Motor neuron (in vitro differentiated cells): ENCODE results near the gene CHRNA9. TPM values are rescaled to one million over a fixed set of nuclear protein-coding genes. Genes with fewer than 3 reads are reported as not detected.

ENCODE experiments used
- ATAC-seq, 8 experiments: fragments of 200-7000 bp; cut with Tn5 transposase; replicated peaks in 6 of 8; 2 replicates each; pipeline ENCODE4 v1.8.0; 2021; ENCODE audit warnings: mild to moderate bottlenecking in 8 of 8, moderate library complexity in 8 of 8
- H3K27ac ChIP-seq, 2 donors: fragments of 250-450 bp; sonication (Bioruptor Pico); 2 replicates each; pipeline ENCODE4 v1.9.0; 2021; ENCODE audit warnings: antibody characterized with exemption in 2 of 2, mild to moderate bottlenecking in 2 of 2, moderate library complexity in 1 of 2
- H3K4me1 ChIP-seq, 2 donors: fragments of 250-450 bp; sonication (Bioruptor Pico); replicated peaks in 1 of 2; 2 replicates each; pipeline ENCODE4 v1.6.1; 2021; ENCODE audit warnings: antibody characterized with exemption in 2 of 2, mild to moderate bottlenecking in 2 of 2, moderate library complexity in 1 of 2
- H3K4me3 ChIP-seq, 5 donors: fragments of 250-450 bp; sonication (Bioruptor Pico); 2 replicates each; pipeline ENCODE4 v1.9.0; 2021; ENCODE audit warnings: antibody characterized with exemption in 5 of 5, mild to moderate bottlenecking in 5 of 5, moderate library complexity in 4 of 5
- WGBS, 10 experiments: fragments of 450-650 bp; shearing (Covaris generic); methylation state at CpG; one replicate each; pipeline ENCODE4 v1.0.0; 2022; 5-methylcytosine and 5-hydroxymethylcytosine counted together
- in situ Hi-C, 9 experiments: fragments of 400-800 bp; cut with MboI; loops; one replicate each; pipeline ENCODE4 v1.15.0; 2021; ENCODE audit warnings: low sequenced_read_pairs in 9 of 9, low pct_unique_long_range_greater_than_20kb in 2 of 9; ENCODE audit not compliant: unreplicated experiment in 9 of 9
- total RNA-seq, 8 experiments: library from RNA; unstranded; fragments of 300-600 nt; gene quantifications; 2 replicates each; pipeline versions ENCODE4 v1.2.3 to v1.2.4, GENCODE V29; 2022

The CHRNA9 gene
- total RNA-seq, 8 experiments from 2014 or later = 0.08 to 3.5 (median 0.44) TPM

GRCh38 chr4:40355131-40355530, 20.0 kb downstream of the CHRNA9 start:
- WGBS, 10 experiments = 0 to 55% (median 31%) methylated on average over 1 to 5 of the region's 5 CpGs; no CpG with 5 or more reads in 1 of the 10 experiments
- in situ Hi-C loops = no loop called here
- Histone ChIP-seq H3K4me1 (no peaks in the 10 kb centered on the region), H3K4me3 (no peak overlapping the region), H3K27ac (no peak overlapping the region)
- ATAC-seq = peak in 4 of 8 experiments; percentile 25 to 54 (median 38)

- no peak overlapping the region for H3K27ac ChIP-seq
- WGBS, 10 experiments = 73 to 100% (median 95%) methylated on average over 1 to 5 of the region's 5 CpGs
- H3K4me1 ChIP-seq = no peaks in the 10 kb centered on the region
- no peak for ATAC-seq
- H3K4me3 ChIP-seq = no peak overlapping the region
- in situ Hi-C loops = no loop called here
These were observed 22.6 kb downstream of the CHRNA9 start for GRCh38 chr4:40357738-40358137.

GRCh38 chr4:40361338-40361737, 26.2 kb downstream of the CHRNA9 start:
- no peak for ATAC-seq
- Histone ChIP-seq H3K4me1 (no peaks in the 10 kb centered on the region), H3K27ac (no peak overlapping the region), H3K4me3 (no peak overlapping the region)
- 28 to 100% (median 91%) methylated on average over 2 to 3 of the region's 3 CpGs for WGBS, 10 experiments
- in situ Hi-C loops = no loop called here

GRCh38 chr4:40363382-40363920, 28.3 kb downstream of the CHRNA9 start:
- Histone ChIP-seq H3K4me1 (no peaks in the 10 kb centered on the region), H3K4me3 (no peak overlapping the region), H3K27ac (no peak overlapping the region)
- ATAC-seq = no peak
- in situ Hi-C loops = no loop called here
- 49 to 100% (median 87%) methylated on average over 1 to 8 of the region's 9 CpGs; no CpG with 5 or more reads in 1 of the 10 experiments for WGBS, 10 experiments

GRCh38 chr4:40363945-40364344, 28.8 kb downstream of the CHRNA9 start:
- H3K4me1 ChIP-seq = no peaks in the 10 kb centered on the region
- no peak overlapping the region for H3K4me3 ChIP-seq
- H3K27ac ChIP-seq = no peak overlapping the region
- in situ Hi-C loops = no loop called here
- no peak for ATAC-seq

GRCh38 chr4:40365766-40366165, 30.6 kb downstream of the CHRNA9 start:
- 20 to 100% (median 67%) methylated on average over 1 to 2 of the region's 2 CpGs; no CpG with 5 or more reads in 3 of the 10 experiments for WGBS, 10 experiments
- H3K4me1 ChIP-seq = no peaks in the 10 kb centered on the region
- in situ Hi-C loops = no loop called here
- no peak for ATAC-seq
- H3K27ac ChIP-seq = no peak overlapping the region
- no peak overlapping the region for H3K4me3 ChIP-seq

- Histone ChIP-seq H3K4me1 (no peaks in the 10 kb centered on the region), H3K27ac (peak overlapping the region in 1 of 2 donors; percentile 40), H3K4me3 (no peak overlapping the region)
- peak in 2 of 8 experiments; percentile 27 to 91 for ATAC-seq
- in situ Hi-C loops = no loop called here
- WGBS, 10 experiments = 23 to 100% (median 88%) methylated on average over 2 to 4 of the region's 4 CpGs; no CpG with 5 or more reads in 2 of the 10 experiments
These were observed 32.3 kb downstream of the CHRNA9 start for GRCh38 chr4:40367451-40367850.

GRCh38 chr4:40369437-40370274, 34.5 kb downstream of the CHRNA9 start:
- Histone ChIP-seq H3K27ac (no peak overlapping the region), H3K4me1 (no peaks in the 10 kb centered on the region), H3K4me3 (no peak overlapping the region)
- no peak for ATAC-seq
- in situ Hi-C loops = no loop called here
- 14 to 100% (median 69%) methylated on average over 1 to 3 of the region's 3 CpGs; no CpG with 5 or more reads in 2 of the 10 experiments for WGBS, 10 experiments

GRCh38 chr4:40372651-40373050, 37.5 kb downstream of the CHRNA9 start:
- in situ Hi-C loops = no loop called here
- ATAC-seq = no peak

GRCh38 chr4:40373636-40374035, 38.5 kb downstream of the CHRNA9 start:
- no peak for ATAC-seq
- H3K4me3 ChIP-seq = no peak overlapping the region
- H3K4me1 ChIP-seq = no peaks in the 10 kb centered on the region
- 43 to 100% (median 95%) methylated on average over 1 to 3 of the region's 3 CpGs; no CpG with 5 or more reads in 1 of the 10 experiments for WGBS, 10 experiments
- in situ Hi-C loops = no loop called here
- no peak overlapping the region for H3K27ac ChIP-seq

More at GRCh38 chr4:40372651-40373050, 37.5 kb downstream of the CHRNA9 start:
- Histone ChIP-seq H3K4me1 (no peaks in the 10 kb centered on the region), H3K4me3 (no peak overlapping the region), H3K27ac (no peak overlapping the region)
- 0 to 96% (median 80%) methylated on average over 1 to 3 of the region's 3 CpGs; no CpG with 5 or more reads in 1 of the 10 experiments for WGBS, 10 experiments

- in situ Hi-C loops = no loop called here
- no peaks in the 10 kb centered on the region for H3K4me1 ChIP-seq
- H3K4me3 ChIP-seq = no peak overlapping the region
- no peak for ATAC-seq
- no peak overlapping the region for H3K27ac ChIP-seq
- 33 to 100% (median 93%) methylated on average over 1 to 10 of the region's 10 CpGs; no CpG with 5 or more reads in 2 of the 10 experiments for WGBS, 10 experiments
These were observed 40.0 kb downstream of the CHRNA9 start for GRCh38 chr4:40375095-40375494.

GRCh38 chr4:40375620-40376019, 40.5 kb downstream of the CHRNA9 start:
- WGBS, 10 experiments = 67 to 100% (median 86%) methylated on average over 1 to 2 of the region's 2 CpGs; no CpG with 5 or more reads in 3 of the 10 experiments
- no peak for ATAC-seq
- Histone ChIP-seq H3K4me1 (no peaks in the 10 kb centered on the region), H3K4me3 (no peak overlapping the region), H3K27ac (no peak overlapping the region)
- in situ Hi-C loops = no loop called here

GRCh38 chr4:40377512-40378365, 42.6 kb downstream of the CHRNA9 start:
- in situ Hi-C loops = no loop called here
- 28 to 89% (median 68%) methylated on average over 2 to 6 of the region's 7 CpGs; no CpG with 5 or more reads in 1 of the 10 experiments for WGBS, 10 experiments
- Histone ChIP-seq H3K4me3 (no peak overlapping the region), H3K4me1 (no peaks in the 10 kb centered on the region), H3K27ac (no peak overlapping the region)
- peak in 3 of 8 experiments; percentile 98 to 100 (median 99) for ATAC-seq
